A204.1 (cell line): ENCODE data around the gene CPEB3.

Experiments used
- FAIRE-seq: peaks from 2 replicates; lab custom pipeline; 2012; peaks lifted over from hg19 to GRCh38; lab: Jason Lieb, UNC

Gene CPEB3

GRCh38 chr10:92213049-92213448 is 77.8 kb downstream of the CPEB3 start:
- FAIRE-seq = no peak

GRCh38 chr10:92208736-92209135 is 82.1 kb downstream of the CPEB3 start:
- no peak for FAIRE-seq

GRCh38 chr10:92208157-92208720 is 82.6 kb downstream of the CPEB3 start:
- no peak for FAIRE-seq

- FAIRE-seq = no peak
These were observed 83.8 kb downstream of the CPEB3 start for GRCh38 chr10:92207061-92207460.

GRCh38 chr10:92203919-92204623 is 86.8 kb downstream of the CPEB3 start:
- FAIRE-seq = no peak

- FAIRE-seq = no peak
These were observed 88.3 kb downstream of the CPEB3 start for GRCh38 chr10:92202536-92202935.

- no peak for FAIRE-seq
These were observed 90.3 kb downstream of the CPEB3 start for GRCh38 chr10:92200564-92200963.

- no peak for FAIRE-seq
These were observed 103.8 kb downstream of the CPEB3 start for GRCh38 chr10:92187101-92187500.

- no peak for FAIRE-seq
These were observed 105.9 kb downstream of the CPEB3 start for GRCh38 chr10:92184977-92185376.

GRCh38 chr10:92183199-92183598 is 107.7 kb downstream of the CPEB3 start:
- FAIRE-seq = peak; percentile 64

- FAIRE-seq = no peak
These were observed 109.3 kb downstream of the CPEB3 start for GRCh38 chr10:92181575-92181974.

GRCh38 chr10:92180399-92180798 is 110.5 kb downstream of the CPEB3 start:
- no peak for FAIRE-seq

GRCh38 chr10:92177546-92177945 is 113.3 kb downstream of the CPEB3 start:
- FAIRE-seq = no peak

GRCh38 chr10:92175164-92175563 is 115.7 kb downstream of the CPEB3 start:
- FAIRE-seq = peak; percentile 25

GRCh38 chr10:92173996-92174395 is 116.9 kb downstream of the CPEB3 start:
- FAIRE-seq = no peak

GRCh38 chr10:92164036-92164696 is 126.7 kb downstream of the CPEB3 start:
- FAIRE-seq = no peak

GRCh38 chr10:92162541-92162940 is 128.3 kb downstream of the CPEB3 start:
- no peak for FAIRE-seq

GRCh38 chr10:92156874-92157773 is 133.8 kb downstream of the CPEB3 start:
- FAIRE-seq = no peak

- FAIRE-seq = no peak
These were observed 140.1 kb downstream of the CPEB3 start for GRCh38 chr10:92150823-92151222.

- no peak for FAIRE-seq
These were observed 141.6 kb downstream of the CPEB3 start for GRCh38 chr10:92149261-92149660.

- FAIRE-seq = no peak
These were observed 144.1 kb downstream of the CPEB3 start for GRCh38 chr10:92146781-92147180.

- no peak for FAIRE-seq
These were observed 144.8 kb downstream of the CPEB3 start for GRCh38 chr10:92146107-92146506.

GRCh38 chr10:92142949-92143348 is 147.9 kb downstream of the CPEB3 start:
- FAIRE-seq = no peak
